MCF 10A (cell line): ENCODE measurements around the gene SYT17. TPM values are rescaled to one million over a fixed set of nuclear protein-coding genes. Genes with fewer than 3 reads are reported as not detected.

Source experiments
- BruUV-seq: library from RNA; stranded (reverse); fragments of 400-500 nt; replicated peaks from 2 replicates; lab custom pipeline; 2021; lab: Mats Ljungman, UMichigan
- CTCF ChIA-PET: fragments of 300-600 bp; sonication (Branson Sonifier 250); formaldehyde crosslinking; extraction: SDS; loops from one replicate; lab custom pipeline; 2021; ENCODE audit warnings: antibody characterized with exemption, inconsistent platforms; lab: Yijun Ruan, JAX
- POLR2A ChIA-PET: fragments of 300-600, 350-650 bp; sonication (Branson Sonifier 250); formaldehyde crosslinking; extraction: SDS; loops from one replicate; lab custom pipeline; 2020; ENCODE audit warnings: antibody characterized with exemption, inconsistent platforms; lab: Yijun Ruan, JAX
- DNase-seq: peaks from one replicate; pipeline ENCODE4 v3.0.0-alpha.2; 2018; ENCODE audit not compliant: unreplicated experiment
- H3K27ac Mint-ChIP-seq: one replicate; pipeline ENCODE4 v1.8.0; 2022; ENCODE audit warnings: mild to moderate bottlenecking, low read depth, mixed read lengths; ENCODE audit not compliant: unreplicated experiment
- H3K27me3 Mint-ChIP-seq: one replicate; pipeline ENCODE4 v1.8.0; 2022; ENCODE audit warnings: mixed read lengths; ENCODE audit not compliant: insufficient read depth, unreplicated experiment
- H3K36me3 Mint-ChIP-seq: one replicate; pipeline ENCODE4 v1.8.0; 2022; ENCODE audit warnings: mild to moderate bottlenecking, moderate library complexity, mixed read lengths; ENCODE audit not compliant: insufficient read depth, unreplicated experiment
- H3K4me1 Mint-ChIP-seq: one replicate; pipeline ENCODE4 v1.8.0; 2022; ENCODE audit warnings: mixed read lengths; ENCODE audit not compliant: insufficient read depth, unreplicated experiment
- H3K4me3 Mint-ChIP-seq: one replicate; pipeline ENCODE4 v1.8.0; 2022; ENCODE audit warnings: mild to moderate bottlenecking, moderate library complexity, mixed read lengths; ENCODE audit not compliant: unreplicated experiment
- H3K9me3 Mint-ChIP-seq: one replicate; pipeline ENCODE4 v1.8.0; 2022; ENCODE audit warnings: mixed read lengths; ENCODE audit not compliant: unreplicated experiment
- intact Hi-C: fragments of 100-400 bp; cut with micrococcal nuclease; formaldehyde crosslinking; loops from 2 replicates; pipeline ENCODE4 v1.14.1; 2022
- total RNA-seq: library from RNA; stranded (reverse); gene quantifications from 2 replicates; pipeline ENCODE4 v1.2.3, GENCODE V29; 2022
- TF ChIP-seq, protein P1 (sequence below): fragments of 200-600 bp; IDR thresholded peaks from one replicate; pipeline ENCODE4 v1.8.0; 2022; ENCODE audit warnings: antibody characterized with exemption, mild to moderate bottlenecking; ENCODE audit not compliant: unreplicated experiment

The SYT17 gene
- total RNA-seq, 1 experiment from 2014 or later, result not detected

DNA sequence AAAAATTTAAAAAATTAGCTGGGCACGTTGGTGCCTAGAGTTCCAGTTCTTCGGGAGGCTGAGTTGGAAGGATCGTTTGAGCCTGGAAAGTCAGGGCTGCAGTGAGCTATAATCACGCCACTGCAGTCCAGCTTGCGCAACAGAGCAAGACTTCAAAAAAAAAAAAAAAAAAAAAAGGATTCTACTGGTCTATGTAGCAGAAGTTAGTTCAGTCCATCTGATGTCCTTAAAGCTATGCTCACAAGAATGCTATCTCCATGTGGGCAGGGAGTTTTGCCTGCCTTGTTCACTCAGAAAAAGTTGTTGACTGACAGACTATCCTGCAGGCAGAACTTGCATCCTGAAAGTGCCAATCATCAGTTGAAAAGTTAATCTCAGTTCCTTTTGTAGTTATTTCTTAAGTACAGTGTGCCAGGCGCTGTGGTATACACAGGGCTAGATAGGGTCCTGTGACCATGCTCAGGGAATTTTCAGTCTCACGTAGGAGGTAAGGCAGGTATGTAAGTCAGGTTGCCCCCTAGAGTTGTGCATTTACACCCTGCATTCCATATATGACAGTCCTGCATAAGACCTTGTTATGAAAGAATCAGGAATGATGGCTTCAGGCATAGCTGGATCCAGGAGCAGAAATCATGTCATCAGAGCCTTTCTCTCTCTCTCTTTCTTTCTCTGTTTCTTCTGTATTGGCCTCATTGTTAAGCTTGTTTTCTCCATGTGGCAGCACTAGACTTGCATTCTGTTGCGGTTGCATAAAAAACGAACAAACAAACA is 7.6 kb downstream of the SYT17 start:
- ChIA-PET CTCF (interaction anchor here (0.5 to 2.1 kb wide), 8 partner anchors 25 to 395 kb away, joined by 3 to 8 read pairs (median 4); no protein-coding TSS in a partner anchor), POLR2A (interaction anchor here (0.8 kb wide), 1 partner anchor 37 kb away, joined by 3 read pairs; no protein-coding TSS in a partner anchor)
- Mint-ChIP-seq H3K36me3 (no peaks in the 10 kb centered on the region), H3K4me1 (no peaks in the 10 kb centered on the region), H3K27ac (no peak overlapping the region), H3K27me3 (peaks cover 13% of the 10 kb centered on the region), H3K9me3 (no peaks in the 10 kb centered on the region), H3K4me3 (no peak overlapping the region)
- TF ChIP-seq, protein P1, sequence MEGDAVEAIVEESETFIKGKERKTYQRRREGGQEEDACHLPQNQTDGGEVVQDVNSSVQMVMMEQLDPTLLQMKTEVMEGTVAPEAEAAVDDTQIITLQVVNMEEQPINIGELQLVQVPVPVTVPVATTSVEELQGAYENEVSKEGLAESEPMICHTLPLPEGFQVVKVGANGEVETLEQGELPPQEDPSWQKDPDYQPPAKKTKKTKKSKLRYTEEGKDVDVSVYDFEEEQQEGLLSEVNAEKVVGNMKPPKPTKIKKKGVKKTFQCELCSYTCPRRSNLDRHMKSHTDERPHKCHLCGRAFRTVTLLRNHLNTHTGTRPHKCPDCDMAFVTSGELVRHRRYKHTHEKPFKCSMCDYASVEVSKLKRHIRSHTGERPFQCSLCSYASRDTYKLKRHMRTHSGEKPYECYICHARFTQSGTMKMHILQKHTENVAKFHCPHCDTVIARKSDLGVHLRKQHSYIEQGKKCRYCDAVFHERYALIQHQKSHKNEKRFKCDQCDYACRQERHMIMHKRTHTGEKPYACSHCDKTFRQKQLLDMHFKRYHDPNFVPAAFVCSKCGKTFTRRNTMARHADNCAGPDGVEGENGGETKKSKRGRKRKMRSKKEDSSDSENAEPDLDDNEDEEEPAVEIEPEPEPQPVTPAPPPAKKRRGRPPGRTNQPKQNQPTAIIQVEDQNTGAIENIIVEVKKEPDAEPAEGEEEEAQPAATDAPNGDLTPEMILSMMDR, result no peak
- intact Hi-C loops, result no loop called here
- no TSS peak for BruUV-seq
- peak; percentile 30 for DNase-seq

GRCh38 chr16:19177111-19177739 is 9.2 kb downstream of the SYT17 start:
- Mint-ChIP-seq H3K27ac (no peak overlapping the region), H3K9me3 (no peaks in the 10 kb centered on the region), H3K4me1 (no peaks in the 10 kb centered on the region), H3K27me3 (peaks cover 9% of the 10 kb centered on the region), H3K4me3 (no peak overlapping the region), H3K36me3 (no peaks in the 10 kb centered on the region)
- POLR2A ChIA-PET, result interaction anchor here (0.5 kb wide), 1 partner anchor 64 kb away, joined by 4 read pairs; no protein-coding TSS in a partner anchor
- no peak for DNase-seq
- CTCF ChIA-PET, result interaction anchor here (0.5 to 1.7 kb wide), 6 partner anchors 18 to 997 kb away, joined by 3 to 4 read pairs (median 4); no protein-coding TSS in a partner anchor
- TF ChIP-seq, protein P1, result no peak
- no TSS peak for BruUV-seq
- intact Hi-C loops, result no loop called here

GRCh38 chr16:19179546-19180490 is 11.8 kb downstream of the SYT17 start:
- no peak overlapping the region for H3K27ac Mint-ChIP-seq
- peak; percentile 69 for DNase-seq

More at GRCh38 chr16:19179546-19180490, 11.8 kb downstream of the SYT17 start:
- CTCF ChIA-PET, result interaction anchor here (0.6 to 1.5 kb wide), 22 partner anchors 9 to 1691 kb away, joined by 3 to 7 read pairs (median 4); no protein-coding TSS in a partner anchor
- H3K4me3 Mint-ChIP-seq, result no peak overlapping the region
- H3K9me3 Mint-ChIP-seq, result no peaks in the 10 kb centered on the region
- POLR2A ChIA-PET, result interaction anchor here (0.8 kb wide), 1 partner anchor 10 kb away, joined by 4 read pairs; no protein-coding TSS in a partner anchor
- intact Hi-C loops, result loop anchor here (1.0 kb wide), 1 partner anchor 94 kb away; no protein-coding TSS in a partner anchor
- TF ChIP-seq, protein P1, result peak; percentile 48
- H3K27me3 Mint-ChIP-seq, result no peaks in the 10 kb centered on the region
- no peaks in the 10 kb centered on the region for H3K4me1 Mint-ChIP-seq
- H3K36me3 Mint-ChIP-seq, result no peaks in the 10 kb centered on the region
- no TSS peak for BruUV-seq
